Thoracic aorta (tissue), 2 donors: ENCODE results near the gene ATG16L1. TPM values are rescaled to one million over a fixed set of nuclear protein-coding genes. Genes with fewer than 3 reads are reported as not detected.

ENCODE experiments used
- ATAC-seq: fragments of 150-250 bp; one replicate; pipeline ENCODE4 v1.8.0; 2017; ENCODE audit warnings: low read depth; ENCODE audit not compliant: insufficient number of reproducible peaks, low FRiP score
- DNase-seq: peaks from one replicate; pipeline ENCODE4 v3.0.0-alpha.2; 2020; ENCODE audit warnings: low spot score
- H3K27ac ChIP-seq, 2 donors: fragments of 200-600 bp; sonication (generic); 1 replicate in 1 of 2; 2 replicates in 1 of 2; pipeline ENCODE4 v1.5.1; 2016; ENCODE audit warnings: mild to moderate bottlenecking in 2 of 2, moderate library complexity in 2 of 2
- H3K27me3 ChIP-seq: fragments of 200-600 bp; sonication (generic); replicated peaks from 2 replicates; pipeline ENCODE4 v1.6.0; 2016; ENCODE audit warnings: mild to moderate bottlenecking; ENCODE audit not compliant: insufficient read depth
- H3K36me3 ChIP-seq: fragments of 200-600 bp; sonication (generic); one replicate; pipeline ENCODE4 v1.5.1; 2016
- H3K4me1 ChIP-seq, 2 donors: fragments of 200-600 bp; sonication (generic); 1 replicate in 1 of 2; 2 replicates in 1 of 2; pipeline versions ENCODE4 v1.5.1 to v1.6.0; 2016; ENCODE audit warnings: low read depth in 2 of 2, mild to moderate bottlenecking in 1 of 2; ENCODE audit not compliant: control insufficient read depth in 1 of 2
- H3K4me3 ChIP-seq: fragments of 200-600 bp; sonication (generic); 2 replicates; pipeline ENCODE4 v1.5.1; 2016; ENCODE audit warnings: mild to moderate bottlenecking
- H3K9me3 ChIP-seq: fragments of 200-600 bp; sonication (generic); 2 replicates; pipeline ENCODE4 v1.5.1; 2016
- total RNA-seq, 2 donors: library from RNA; depleted of rRNA; stranded (reverse); fragments of >200 nt; gene quantifications; one replicate each; pipeline versions ENCODE4 v1.1.0 to v1.2.3, GENCODE V29; 2016
- TF ChIP-seq, protein P1 (sequence below): fragments of 200-600 bp; sonication (generic); IDR thresholded peaks from one replicate; pipeline ENCODE4 v1.5.1; 2019; ENCODE audit warnings: antibody characterized with exemption

ATG16L1 gene
- total RNA-seq, 2 donors from 2014 or later, result 21.8 to 63.2 TPM

DNA sequence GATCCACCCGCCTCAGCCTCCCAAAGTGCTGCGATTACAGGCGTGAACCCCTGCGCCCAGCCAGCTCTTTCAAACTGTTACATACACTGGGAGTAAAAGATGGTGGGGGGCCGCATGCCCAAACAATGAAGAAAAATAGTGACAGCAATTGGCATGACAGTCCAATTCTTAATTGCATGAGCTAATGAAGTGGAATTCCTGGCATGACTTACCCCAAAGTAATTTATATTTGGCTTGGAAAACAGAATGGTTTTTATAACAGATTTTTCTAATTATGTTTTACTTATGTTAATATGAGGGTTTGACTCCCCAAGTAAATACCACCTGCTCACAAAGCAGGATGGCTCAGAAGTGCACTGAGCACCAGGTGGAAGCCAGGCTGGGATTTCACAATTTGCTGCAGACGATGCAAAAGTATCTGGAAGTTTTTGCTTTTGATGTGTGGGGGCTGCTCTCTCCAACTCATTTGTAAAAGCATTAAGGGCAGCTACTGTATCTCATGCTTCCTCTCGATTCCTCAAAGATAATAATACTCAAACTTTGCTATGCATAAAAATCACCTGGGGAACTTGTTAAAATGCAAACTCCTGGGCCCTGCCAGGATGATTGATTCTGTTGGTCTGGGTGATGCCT is 24.0 kb upstream of the ATG16L1 start:
- TF ChIP-seq, protein P1, sequence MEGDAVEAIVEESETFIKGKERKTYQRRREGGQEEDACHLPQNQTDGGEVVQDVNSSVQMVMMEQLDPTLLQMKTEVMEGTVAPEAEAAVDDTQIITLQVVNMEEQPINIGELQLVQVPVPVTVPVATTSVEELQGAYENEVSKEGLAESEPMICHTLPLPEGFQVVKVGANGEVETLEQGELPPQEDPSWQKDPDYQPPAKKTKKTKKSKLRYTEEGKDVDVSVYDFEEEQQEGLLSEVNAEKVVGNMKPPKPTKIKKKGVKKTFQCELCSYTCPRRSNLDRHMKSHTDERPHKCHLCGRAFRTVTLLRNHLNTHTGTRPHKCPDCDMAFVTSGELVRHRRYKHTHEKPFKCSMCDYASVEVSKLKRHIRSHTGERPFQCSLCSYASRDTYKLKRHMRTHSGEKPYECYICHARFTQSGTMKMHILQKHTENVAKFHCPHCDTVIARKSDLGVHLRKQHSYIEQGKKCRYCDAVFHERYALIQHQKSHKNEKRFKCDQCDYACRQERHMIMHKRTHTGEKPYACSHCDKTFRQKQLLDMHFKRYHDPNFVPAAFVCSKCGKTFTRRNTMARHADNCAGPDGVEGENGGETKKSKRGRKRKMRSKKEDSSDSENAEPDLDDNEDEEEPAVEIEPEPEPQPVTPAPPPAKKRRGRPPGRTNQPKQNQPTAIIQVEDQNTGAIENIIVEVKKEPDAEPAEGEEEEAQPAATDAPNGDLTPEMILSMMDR, result no peak
- no peak for DNase-seq
- Histone ChIP-seq H3K4me1 (no peaks in the 10 kb centered on the region), H3K27me3 (no peaks in the 10 kb centered on the region), H3K36me3 (no peaks in the 10 kb centered on the region), H3K4me3 (no peak overlapping the region), H3K9me3 (no peaks in the 10 kb centered on the region), H3K27ac (no peak overlapping the region)
- no peak for ATAC-seq

DNA sequence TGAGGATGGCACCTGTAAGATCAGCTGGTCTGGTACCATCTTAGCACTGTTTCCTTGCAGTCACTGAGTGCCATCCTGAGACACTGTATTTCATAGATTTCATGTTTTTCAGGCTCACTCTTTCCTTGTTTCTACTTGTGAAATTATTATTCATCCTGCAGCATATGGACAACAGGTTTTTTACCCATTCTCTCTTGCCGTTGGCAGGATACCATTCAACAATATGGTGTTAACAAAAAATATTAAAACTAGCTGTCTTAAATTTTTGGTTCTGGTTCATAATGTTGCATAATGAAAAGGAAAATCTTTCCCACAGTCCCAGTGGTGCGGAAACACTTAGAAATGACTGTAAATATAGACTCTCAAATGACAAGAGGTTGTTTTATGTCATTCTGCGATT is 23.1 kb upstream of the ATG16L1 start:
- Histone ChIP-seq H3K27me3 (no peaks in the 10 kb centered on the region), H3K27ac (no peak overlapping the region), H3K4me1 (no peaks in the 10 kb centered on the region), H3K9me3 (no peaks in the 10 kb centered on the region), H3K36me3 (no peaks in the 10 kb centered on the region), H3K4me3 (no peak overlapping the region)
- TF ChIP-seq, protein P1, result no peak
- DNase-seq (no peak), ATAC-seq (no peak)

DNA sequence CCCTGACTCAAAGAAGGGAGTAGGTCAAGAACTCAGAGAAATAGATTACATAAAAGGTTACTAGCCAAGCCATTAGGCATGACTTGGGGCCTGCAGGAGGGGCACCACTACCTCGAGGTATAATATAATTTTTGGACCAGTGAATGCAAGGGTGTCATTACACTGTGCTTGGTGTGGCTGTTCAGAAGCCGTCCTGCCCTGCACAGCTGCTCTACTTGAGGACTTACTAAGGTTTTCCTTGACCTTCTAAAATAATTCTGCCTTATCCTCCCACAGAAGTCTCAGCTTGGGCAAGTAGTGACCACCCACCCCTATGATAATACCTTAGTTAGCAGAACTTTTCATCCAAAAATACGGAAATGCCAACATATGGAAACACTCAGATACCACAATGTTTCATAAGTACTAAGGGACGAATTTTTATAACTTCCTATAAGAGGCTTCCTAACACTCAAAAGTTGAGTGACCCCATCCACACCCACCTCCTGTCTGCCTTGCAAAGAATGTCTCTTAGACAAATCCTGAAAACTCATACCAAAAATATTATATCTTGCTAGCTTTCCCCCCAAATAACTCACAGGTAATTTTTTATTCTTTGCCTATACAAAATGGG is 17.7 kb upstream of the ATG16L1 start:
- H3K9me3 ChIP-seq, result no peaks in the 10 kb centered on the region

DNA sequence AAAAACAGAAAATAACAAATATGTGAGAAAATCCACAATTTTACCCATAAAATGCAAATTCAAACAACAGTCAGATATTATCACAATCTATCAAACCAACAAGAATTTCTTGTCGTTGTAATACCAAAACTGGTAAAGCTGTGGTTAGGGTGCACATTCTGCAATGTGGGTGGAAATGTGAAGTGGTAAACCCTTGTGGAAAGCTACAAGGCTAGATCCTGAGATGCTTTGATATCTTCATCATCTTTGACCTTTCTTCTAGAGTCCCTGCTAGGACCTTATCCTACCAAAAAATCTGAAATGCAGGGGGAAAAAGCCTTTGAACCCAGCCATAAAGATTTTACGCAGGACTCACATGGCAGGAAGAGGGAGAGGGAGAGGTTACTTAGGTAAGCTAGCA is 17.2 kb upstream of the ATG16L1 start:
- DNase-seq (no peak), ATAC-seq (no peak)
- Histone ChIP-seq H3K36me3 (no peaks in the 10 kb centered on the region), H3K4me1 (no peaks in the 10 kb centered on the region), H3K9me3 (no peaks in the 10 kb centered on the region), H3K27ac (no peak overlapping the region), H3K4me3 (no peak overlapping the region), H3K27me3 (no peaks in the 10 kb centered on the region)
- TF ChIP-seq, protein P1, result no peak

More for the DNA sequence above, 17.7 kb upstream of the ATG16L1 start:
- ATAC-seq (no peak), DNase-seq (no peak)
- Histone ChIP-seq H3K27ac (no peak overlapping the region), H3K4me1 (no peaks in the 10 kb centered on the region), H3K27me3 (no peaks in the 10 kb centered on the region), H3K4me3 (no peak overlapping the region), H3K36me3 (no peaks in the 10 kb centered on the region)
- TF ChIP-seq, protein P1, result no peak

DNA sequence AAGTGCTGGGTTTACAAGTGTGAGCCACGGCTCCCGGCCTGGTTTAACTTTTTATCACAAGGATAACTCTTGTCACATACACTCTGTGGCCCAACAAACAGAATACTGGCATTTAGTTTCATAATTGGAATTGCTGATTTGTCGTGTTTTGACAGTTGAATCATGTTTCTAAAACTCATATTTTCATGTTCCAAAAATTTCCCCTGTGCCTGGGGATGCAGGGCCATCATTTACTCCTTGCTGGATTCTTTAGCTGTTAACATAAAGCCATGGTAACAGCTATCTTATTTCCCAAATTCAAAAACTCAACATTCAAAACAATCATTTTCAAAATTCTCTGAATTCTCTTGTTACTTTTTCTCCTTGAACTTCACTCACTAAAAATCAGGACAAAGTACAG is 16.5 kb upstream of the ATG16L1 start:
- TF ChIP-seq, protein P1, result no peak

More for the DNA sequence above, 16.5 kb upstream of the ATG16L1 start:
- H3K4me3 ChIP-seq, result no peak overlapping the region
- no peaks in the 10 kb centered on the region for H3K27me3 ChIP-seq
- no peak for ATAC-seq
- H3K4me1 ChIP-seq, result no peaks in the 10 kb centered on the region
- no peak overlapping the region for H3K27ac ChIP-seq
- no peaks in the 10 kb centered on the region for H3K9me3 ChIP-seq
- no peaks in the 10 kb centered on the region for H3K36me3 ChIP-seq
- no peak for DNase-seq
